HG03565 (cell line): ENCODE data around the gene SKOR1.

ENCODE experiments used
- ATAC-seq: cut with Tn5 transposase; IDR thresholded peaks from one replicate; pipeline ENCODE4 v1.9.1; 2021; ENCODE audit warnings: mild to moderate bottlenecking, moderate library complexity; ENCODE audit not compliant: unreplicated experiment

Gene SKOR1

DNA sequence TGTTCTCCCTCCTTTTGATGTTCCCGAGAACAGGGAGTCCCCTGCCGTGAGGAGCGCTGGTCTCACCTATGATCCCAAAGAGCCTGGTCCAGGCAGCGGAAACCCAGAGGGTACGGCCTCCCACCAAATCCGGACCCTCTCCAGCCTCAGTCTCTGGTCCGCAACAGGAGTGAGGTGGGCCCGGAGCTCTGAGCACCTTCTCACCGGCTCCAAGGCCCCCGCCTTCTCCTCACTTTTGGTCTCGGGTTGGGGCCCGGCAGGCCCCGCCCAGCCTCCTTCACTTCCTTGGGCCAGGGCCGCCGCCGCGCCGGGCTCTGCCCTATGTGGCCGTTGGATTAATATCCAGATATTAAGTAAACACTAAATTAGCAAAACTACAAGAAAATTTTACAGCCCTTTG, 5.7 kb upstream of the SKOR1 start:
- no peak for ATAC-seq

DNA sequence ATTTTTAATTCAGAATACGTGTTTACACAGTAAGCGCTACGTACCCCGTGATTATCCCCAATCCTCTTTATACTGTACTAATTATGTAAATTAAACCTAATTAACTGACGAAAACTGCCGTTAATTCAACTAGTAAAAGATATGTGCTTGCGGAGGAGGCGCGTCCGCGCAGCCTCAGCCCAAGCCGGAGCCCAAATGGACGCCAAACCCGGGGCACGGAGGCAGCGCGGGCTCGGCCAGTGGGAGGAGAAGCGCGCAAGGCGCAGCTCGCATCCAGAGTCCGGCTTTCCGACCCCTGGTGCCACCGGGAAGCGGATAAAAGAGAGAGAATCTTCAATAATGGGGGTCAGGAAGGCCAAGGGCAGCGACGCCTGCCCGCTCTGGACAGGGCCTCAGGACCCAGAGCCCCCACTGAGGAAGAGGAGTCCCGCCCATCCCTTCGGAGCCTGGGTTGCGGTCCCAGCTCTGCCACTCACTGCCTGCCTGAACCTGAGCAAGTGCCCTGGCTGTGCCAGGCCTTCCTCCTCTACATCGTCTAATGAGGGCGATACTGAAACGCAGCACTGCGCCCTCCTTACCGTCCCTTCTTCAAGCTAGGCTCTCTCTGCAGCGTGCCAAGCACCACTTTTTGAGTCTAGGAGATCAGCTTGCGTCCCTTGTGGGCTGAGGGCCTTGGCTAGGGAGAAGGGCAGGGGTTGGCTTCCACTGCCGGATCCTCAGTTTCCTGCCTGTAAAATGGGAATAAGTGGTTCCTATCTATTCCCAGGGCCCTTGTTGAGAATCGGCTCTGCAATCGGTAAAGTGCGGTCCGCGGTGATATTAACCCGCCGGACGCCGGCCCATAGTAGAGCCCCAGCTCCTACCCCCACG, 5.0 kb upstream of the SKOR1 start:
- no peak for ATAC-seq

DNA sequence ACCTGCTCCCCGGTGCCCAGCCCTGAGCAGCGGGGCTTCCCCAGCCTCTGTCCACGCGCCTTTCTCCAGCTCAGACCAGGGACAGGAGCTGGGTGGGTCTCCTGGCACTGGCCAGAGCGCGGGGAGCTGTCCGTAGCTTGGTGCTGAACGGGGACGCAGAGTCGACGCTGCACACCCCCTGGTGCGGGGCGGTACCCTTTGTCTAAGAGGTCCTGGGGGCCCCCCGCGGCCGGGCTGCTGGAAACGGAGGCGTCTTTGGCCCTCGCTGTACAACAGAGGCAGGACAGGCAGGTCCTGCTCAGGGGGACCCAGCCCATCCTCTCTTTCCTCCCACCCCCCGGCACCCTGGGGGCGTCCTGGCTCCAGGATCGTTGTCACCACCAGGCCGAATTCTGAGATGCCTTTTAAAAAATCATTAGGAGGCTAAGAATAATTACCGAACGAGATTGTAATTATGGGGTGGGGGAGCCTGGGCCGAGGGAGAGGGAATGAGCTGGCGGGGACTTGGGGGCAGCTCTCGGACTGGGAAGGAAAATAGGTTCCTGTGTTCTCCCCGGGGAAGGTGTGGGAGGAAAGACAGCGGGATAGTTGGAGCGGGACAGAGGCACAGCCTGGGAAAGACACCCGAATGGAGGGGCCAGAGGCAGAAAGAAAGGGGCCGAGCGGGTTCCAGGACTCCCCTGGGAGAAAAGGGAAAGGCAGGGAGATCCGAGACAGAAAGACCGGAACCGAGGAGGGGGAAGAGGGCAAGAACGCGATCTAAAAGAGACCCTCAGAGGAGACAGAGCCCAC, 4.1 kb upstream of the SKOR1 start:
- ATAC-seq: no peak

DNA sequence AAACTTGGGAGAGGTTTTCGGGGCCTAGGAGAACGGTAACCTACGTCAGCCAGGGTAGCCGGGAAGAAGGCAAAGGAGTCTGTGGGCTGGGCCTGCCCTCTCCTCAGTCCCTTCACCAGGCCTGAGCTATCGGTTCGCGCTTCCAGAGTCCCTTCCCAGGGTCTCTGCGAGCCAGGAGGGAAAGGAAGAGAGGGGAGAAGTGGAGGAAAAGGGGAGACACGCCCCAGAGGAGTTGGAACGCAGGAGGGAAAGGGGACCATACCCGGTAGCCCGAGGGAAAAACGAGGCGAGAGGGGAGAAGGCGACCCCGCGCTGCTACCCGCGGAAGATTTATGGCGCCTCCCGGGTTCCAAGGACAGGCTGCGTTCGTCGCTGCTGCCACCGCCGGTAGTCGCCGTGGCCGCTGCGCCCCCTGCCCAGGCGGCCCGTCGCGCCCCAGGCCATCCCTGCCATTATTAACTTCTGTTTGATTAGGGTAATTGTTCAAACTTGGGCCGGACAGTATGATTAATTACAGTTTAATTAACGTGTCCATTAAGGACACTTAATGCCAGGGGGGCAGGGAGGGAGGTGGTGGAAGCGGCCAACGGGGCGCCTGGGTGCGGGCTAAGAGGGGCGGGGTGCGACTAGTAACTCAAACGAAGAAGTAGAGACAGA, 3.4 kb upstream of the SKOR1 start:
- no peak for ATAC-seq

DNA sequence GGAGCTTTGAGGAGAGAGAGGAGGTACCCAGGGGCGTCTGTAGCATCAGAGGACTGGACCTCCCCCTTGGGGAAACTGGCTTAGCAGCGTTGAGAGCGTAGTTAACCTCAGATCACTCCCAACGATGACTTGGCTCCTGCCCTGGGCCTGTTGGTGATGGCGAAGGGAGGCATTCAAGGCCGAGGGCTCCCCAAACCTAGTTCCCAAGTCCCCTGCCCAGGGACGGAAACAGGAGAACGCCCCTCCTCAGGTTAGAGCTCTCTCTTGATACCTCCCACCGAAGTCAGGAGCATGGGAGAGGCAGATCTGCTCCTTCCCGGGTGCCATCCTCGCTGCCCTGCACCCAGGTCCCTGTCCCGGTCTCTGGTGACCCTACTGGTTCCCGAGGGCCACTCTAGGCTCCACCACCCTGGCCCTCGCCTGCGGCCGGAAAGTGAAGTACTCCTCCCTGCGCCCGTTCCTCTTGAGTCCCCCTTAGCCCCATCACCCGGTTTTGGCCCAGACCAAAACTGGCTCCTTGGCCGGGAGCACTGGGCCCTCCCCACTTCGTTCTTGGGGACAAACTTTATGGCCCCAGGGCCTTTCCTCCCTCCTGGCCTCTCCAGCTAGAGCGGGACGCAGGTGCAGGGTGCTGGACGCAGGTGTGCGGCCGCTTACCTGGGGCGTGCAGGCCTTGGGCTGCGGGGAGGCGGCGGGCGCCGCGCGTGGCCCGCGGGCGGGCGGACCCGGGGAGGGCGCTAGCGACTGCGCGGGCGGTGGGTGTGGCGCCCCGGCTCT, 2.6 kb upstream of the SKOR1 start:
- no peak for ATAC-seq

DNA sequence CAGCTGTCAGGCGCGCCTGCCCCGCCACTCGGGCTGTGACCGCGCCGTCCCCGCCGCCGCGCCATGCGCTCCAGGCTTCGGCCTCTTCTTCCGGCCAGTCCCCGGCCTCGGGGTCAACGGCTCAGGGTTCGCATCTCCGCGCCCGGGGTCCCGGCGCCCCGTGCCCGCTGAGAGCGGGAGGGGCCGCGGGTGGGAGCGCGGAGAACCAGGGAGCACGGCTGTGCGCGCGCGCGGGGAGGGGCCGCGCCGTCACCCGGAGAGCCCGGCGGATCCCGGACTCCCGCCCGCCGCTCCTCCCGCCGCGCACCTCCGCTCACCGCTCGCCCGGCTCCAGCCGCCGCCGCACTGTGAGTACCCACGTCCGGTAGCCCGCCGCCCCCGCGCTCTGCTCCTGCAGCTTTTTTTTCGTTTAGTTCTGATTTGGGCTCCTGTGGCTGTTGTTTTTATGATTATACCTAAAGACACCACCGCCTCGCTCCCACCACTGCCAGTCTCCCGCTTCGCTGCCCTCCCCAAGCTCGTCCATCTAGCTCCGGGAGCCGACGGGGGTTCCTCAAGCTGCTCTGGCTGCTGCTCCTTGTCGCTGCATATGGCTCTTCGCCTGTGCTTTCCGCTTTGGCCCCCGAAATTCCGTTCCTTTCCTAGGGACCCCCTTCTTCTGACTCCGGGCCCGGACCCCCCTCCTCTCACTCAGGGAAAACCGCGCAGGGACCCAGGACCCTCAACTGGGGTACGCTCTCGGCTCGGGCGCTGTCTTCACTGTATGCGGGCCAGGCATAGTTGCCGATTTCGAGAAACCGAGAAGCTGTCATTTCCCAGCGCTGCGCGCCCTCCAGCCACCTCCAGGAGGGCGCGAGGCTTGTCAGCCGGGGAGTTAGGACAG, 1.8 kb upstream of the SKOR1 start:
- ATAC-seq: no peak

DNA sequence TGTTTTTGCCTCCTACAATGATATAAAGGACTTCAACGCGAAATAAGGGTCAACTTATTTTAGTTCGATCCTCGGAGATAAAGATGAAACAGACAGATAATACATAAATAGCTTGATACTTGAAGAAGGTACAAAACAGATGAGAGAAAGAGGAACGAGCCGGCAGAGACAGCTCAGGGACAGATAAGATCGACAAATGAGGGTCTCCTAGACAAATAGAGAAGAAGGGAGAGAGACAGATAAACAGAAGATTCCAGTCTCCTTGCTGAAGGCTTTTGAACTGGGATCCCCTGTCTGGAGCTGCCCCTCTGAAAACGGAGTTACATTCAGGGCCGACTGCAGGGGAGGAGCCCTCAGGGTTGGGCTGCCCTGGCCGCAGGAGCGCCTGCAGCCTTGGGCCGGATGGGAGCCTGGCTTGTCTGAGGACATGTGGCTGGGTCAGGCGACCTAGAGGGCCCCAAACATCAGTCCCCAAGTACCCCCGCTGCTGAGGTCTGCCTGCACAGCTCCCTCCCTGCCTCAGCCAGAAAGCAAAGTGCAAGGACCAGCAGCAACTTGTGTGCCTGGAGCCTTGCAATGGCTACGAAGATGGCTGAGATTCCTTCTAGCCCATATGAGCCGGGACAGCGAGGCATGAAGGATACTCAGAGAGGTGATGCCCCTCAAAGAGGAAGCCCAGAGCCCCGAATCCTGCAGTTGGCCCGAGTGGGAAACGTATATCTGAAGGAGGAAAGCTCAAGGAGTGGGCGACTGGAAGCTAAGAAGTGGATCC, 926 bp upstream of the SKOR1 start:
- no peak for ATAC-seq

DNA sequence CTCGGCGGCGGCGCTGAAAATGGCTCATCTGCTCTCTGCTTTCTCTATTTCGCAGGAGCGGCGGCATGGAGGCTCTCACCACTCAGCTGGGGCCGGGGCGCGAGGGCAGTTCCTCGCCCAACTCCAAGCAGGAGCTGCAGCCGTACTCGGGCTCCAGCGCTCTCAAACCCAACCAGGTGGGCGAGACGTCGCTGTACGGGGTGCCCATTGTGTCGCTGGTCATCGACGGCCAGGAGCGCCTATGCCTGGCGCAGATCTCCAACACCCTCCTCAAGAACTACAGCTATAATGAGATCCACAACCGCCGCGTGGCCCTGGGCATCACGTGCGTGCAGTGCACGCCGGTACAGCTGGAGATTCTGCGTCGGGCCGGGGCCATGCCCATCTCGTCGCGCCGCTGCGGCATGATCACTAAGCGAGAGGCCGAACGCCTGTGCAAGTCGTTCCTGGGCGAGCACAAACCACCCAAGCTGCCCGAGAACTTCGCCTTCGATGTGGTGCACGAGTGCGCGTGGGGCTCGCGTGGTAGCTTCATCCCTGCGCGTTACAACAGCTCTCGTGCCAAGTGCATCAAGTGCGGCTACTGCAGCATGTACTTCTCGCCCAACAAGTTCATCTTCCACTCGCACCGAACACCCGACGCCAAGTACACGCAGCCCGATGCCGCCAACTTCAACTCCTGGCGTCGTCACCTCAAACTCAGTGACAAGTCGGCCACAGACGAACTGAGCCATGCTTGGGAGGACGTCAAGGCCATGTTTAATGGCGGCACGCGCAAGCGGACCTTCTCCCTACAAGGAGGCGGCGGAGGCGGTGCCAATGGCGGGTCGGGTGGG, 790 bp downstream of the SKOR1 start:
- ATAC-seq: no peak

DNA sequence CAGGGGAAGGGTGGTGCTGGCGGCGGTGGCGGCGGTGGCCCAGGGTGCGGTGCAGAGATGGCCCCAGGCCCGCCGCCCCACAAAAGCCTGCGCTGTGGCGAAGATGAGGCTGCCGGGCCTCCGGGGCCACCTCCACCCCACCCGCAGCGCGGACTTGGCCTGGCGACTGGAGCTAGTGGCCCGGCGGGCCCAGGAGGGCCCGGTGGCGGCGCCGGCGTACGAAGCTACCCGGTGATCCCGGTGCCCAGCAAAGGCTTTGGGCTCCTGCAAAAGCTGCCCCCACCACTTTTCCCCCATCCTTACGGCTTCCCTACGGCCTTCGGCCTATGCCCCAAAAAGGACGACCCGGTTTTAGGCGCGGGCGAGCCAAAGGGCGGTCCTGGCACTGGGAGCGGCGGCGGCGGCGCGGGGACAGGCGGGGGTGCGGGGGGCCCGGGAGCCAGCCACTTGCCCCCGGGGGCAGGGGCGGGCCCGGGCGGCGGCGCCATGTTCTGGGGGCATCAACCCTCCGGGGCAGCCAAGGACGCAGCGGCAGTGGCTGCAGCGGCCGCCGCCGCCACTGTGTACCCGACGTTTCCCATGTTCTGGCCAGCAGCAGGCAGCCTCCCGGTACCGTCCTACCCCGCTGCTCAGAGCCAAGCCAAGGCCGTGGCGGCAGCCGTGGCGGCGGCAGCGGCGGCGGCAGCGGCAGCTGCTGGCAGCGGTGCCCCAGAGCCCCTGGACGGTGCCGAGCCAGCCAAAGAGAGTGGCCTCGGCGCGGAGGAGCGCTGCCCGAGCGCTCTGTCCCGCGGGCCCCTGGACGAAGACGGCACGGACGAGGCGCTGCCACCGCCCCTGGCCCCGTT, 1.6 kb downstream of the SKOR1 start:
- ATAC-seq: no peak

DNA sequence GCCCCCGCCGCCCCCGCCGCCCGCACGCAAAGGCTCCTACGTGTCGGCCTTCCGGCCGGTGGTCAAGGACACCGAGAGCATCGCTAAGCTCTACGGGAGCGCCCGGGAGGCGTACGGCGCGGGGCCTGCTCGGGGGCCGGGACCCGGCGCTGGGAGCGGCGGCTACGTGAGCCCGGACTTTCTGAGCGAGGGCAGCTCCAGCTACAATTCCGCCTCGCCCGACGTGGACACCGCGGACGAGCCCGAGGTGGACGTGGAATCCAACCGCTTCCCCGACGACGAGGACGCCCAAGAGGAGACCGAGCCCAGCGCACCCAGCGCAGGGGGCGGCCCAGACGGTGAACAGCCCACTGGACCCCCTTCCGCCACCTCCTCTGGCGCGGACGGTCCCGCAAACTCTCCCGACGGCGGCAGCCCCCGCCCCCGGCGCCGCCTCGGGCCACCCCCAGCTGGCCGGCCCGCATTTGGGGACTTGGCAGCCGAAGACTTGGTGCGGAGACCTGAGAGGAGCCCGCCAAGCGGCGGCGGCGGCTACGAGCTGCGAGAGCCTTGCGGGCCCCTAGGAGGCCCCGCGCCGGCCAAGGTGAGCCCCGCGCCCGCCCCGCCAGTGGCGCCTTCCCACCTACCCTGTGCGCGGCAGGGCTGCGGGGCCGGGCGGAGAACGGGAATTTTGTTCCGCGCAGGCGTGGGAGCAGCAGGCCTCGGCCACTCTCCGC, 2.4 kb downstream of the SKOR1 start:
- no peak for ATAC-seq

DNA sequence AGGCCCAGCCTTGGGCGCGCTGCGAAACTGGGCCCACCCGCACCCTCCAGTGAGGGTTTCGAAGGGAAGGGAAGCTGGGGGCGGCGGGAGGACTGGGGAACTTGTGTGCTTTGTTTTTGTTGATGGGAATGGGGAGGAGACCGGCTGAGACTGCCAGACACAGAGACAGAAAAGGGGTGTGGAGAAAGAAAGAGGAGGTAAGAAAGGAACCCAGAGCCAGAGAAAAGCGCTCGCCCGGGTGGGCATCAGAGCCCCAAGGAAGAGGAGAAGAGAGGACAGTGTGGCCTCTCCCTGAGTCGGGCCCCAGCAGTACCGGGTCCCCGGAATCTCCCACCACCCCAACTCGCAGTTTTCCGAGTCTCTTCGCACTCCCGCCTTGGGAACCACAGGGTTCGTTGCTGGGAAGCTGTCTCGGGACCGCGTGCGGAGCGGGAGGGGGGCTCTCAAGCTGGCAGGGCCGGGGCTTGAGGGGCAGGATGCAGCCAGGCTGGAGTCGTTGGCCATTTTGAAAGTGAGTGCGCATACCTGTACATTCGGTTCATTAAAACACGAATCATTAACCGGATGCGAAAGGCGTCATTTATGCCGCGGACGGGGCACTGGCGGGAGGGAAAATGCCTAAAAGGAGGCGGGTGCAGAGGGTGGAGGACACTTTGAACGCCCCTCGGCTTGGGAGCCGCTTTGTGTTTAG, 3.1 kb downstream of the SKOR1 start:
- no peak for ATAC-seq

DNA sequence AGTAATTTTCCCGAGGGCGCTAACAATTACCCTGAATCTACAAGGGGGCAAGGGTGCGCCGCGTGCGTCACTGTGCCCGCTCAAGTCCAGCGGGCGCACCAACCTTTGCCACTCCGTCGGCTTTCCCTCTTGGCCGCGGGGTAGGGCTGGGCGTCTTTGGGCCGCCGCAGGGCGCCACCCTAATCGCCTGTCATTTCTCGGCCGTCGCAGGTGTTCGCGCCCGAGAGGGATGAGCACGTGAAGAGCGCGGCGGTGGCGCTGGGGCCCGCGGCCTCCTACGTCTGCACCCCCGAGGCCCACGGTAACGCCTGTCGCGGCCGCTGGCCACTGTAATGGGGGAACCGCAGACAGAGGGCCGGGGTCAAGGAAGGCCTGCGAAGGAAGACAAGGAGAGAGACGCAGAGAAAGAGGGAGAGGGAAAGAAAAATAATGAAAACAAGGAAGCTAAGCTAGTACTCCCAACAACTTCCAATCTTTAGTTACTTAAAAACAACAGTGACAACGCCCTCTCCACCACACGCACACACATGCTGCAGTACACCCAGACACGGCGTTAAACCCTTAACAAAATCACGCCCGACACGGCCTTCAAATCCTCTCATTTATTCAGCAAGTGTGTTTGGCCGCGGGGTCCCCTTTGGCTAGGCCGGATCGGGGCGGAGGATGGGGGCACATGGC, 3.8 kb downstream of the SKOR1 start:
- ATAC-seq: no peak

DNA sequence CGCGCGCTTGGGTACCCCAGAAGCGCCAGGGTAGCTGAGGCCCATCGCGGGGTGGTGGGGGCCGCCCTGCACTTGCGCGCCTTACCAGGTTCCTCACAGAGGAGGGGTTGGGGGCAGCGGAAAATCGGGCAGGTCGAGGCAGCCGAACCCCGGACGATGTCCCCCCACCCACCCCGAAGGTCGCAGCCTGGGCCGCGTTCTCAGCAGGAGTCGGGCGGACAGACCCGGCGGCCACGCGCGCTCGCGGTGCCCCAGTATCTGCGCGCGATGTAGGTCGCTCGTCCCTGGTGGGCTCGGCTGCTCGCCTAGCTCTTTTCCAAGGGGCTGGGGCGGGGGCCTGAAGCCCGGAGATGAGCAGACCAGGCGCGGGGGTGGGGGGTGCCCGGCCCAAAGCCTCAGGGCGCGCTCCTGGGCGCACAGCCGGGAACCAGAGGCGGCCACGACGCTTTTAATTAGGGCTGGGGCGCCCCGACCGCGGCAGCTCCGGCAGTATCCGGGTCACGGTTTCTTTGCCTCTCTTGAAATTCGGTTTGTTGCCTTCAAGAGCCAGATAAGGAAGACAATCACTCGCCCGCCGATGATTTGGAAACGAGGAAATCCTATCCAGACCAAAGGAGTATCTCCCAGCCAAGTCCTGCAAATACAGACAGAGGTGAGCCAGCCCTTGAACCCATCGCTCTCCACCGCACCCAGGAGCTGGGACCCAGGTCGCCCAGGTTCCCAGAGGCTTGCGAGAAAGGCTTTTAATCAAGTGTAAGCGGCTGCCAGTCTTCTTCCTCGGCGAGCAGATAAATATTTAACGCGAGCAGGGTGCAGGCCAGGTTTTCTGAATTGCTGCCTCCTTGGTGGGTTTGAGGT, 4.6 kb downstream of the SKOR1 start:
- ATAC-seq: no peak

DNA sequence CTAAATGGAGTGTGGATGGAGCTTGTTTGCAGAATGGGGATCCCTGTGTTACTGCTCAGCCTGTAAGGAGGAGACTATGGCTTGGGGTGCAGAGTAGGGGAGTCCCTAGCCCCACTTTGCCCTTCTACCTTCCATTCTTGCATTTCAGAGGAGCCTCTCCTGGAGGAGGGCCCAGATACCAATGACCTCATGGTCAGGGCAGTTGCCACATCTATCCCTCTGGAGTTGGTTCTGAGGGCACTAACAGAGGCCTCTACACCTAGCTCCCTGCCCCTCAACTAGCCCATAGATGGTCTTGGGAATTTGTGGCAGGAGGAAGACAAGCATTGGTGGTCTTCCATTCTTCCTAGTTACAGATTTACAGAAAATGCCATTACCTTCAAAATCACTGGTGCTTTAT, 6.1 kb downstream of the SKOR1 start:
- no peak for ATAC-seq
